ENCODE measurements around the gene ELAVL4.

GRCh38 chr1:50174101-50174500 lies 65.4 kb downstream of the ELAVL4 start:
- TF ChIP-seq, protein P1, sequence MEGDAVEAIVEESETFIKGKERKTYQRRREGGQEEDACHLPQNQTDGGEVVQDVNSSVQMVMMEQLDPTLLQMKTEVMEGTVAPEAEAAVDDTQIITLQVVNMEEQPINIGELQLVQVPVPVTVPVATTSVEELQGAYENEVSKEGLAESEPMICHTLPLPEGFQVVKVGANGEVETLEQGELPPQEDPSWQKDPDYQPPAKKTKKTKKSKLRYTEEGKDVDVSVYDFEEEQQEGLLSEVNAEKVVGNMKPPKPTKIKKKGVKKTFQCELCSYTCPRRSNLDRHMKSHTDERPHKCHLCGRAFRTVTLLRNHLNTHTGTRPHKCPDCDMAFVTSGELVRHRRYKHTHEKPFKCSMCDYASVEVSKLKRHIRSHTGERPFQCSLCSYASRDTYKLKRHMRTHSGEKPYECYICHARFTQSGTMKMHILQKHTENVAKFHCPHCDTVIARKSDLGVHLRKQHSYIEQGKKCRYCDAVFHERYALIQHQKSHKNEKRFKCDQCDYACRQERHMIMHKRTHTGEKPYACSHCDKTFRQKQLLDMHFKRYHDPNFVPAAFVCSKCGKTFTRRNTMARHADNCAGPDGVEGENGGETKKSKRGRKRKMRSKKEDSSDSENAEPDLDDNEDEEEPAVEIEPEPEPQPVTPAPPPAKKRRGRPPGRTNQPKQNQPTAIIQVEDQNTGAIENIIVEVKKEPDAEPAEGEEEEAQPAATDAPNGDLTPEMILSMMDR (conservative IDR thresholded peaks at IDR 0.05; ENCODE audit: low read depth, low read length), result no peak
- TF ChIP-seq EZH2 (IDR thresholded peaks at IDR 0.05; ENCODE audit: borderline replicate concordance, low read depth, low read length, poor library complexity, severe bottlenecking), result no peak

All from A673 (cell line).